Fibroblast of lung (primary cell): Measurements from ENCODE around the gene RTL10. TPM values are rescaled to one million over a fixed set of nuclear protein-coding genes. Genes with fewer than 3 reads are reported as not detected.
A peak's percentile ranks its signal among the peaks of the same experiment; 100 is the strongest.

Experiments used
- DNase-seq, 2 donors: peaks; one replicate each; pipeline versions ENCODE4 v3.0.0 to v3.0.0-alpha.2; 2010; ENCODE audit warnings: low read depth in 2 of 2
- H2AFZ ChIP-seq: 2 replicates; pipeline ENCODE4 v1.5.1; 2012; ENCODE audit warnings: low read length, control low read depth, inconsistent platforms
- H3K27ac ChIP-seq: 2 replicates; pipeline ENCODE4 v1.5.1; 2011; ENCODE audit warnings: low read length, control low read depth; ENCODE audit not compliant: insufficient read depth
- H3K27me3 ChIP-seq: 2 replicates; pipeline ENCODE4 v1.5.1; 2011; ENCODE audit warnings: mild to moderate bottlenecking, low read length; ENCODE audit not compliant: control insufficient read depth, insufficient read depth
- H3K36me3 ChIP-seq: 2 replicates; pipeline ENCODE4 v1.5.1; 2011; ENCODE audit warnings: low read length; ENCODE audit not compliant: control insufficient read depth, insufficient read depth
- H3K4me1 ChIP-seq: 2 replicates; pipeline ENCODE4 v1.5.1; 2011; ENCODE audit warnings: low read length; ENCODE audit not compliant: control insufficient read depth, insufficient read depth; ENCODE audit errors: extremely low read depth
- H3K4me2 ChIP-seq: 2 replicates; pipeline ENCODE4 v1.5.1; 2011; ENCODE audit warnings: low read length, control low read depth; ENCODE audit not compliant: insufficient read depth; ENCODE audit errors: extremely low read depth
- H3K4me3 ChIP-seq, 4 experiments: fragments of 200-600 bp in 1 of 4; sonication (generic) in 1 of 4; replicated peaks in 1 of 4; 2 replicates each; pipeline ENCODE4 v1.5.1; 2011 to 2016; ENCODE audit warnings: low read length in 4 of 4, low read depth in 3 of 4, mild to moderate bottlenecking in 3 of 4, control low read depth in 2 of 4, inconsistent platforms in 1 of 4, mixed read lengths in 1 of 4; ENCODE audit not compliant: insufficient read depth in 1 of 4; ENCODE audit errors: control extremely low read depth in 1 of 4
- H3K79me2 ChIP-seq: 2 replicates; pipeline ENCODE4 v1.5.1; 2012; ENCODE audit warnings: mild to moderate bottlenecking, low read length, inconsistent platforms; ENCODE audit not compliant: control insufficient read depth, insufficient read depth
- H3K9ac ChIP-seq: 2 replicates; pipeline ENCODE4 v1.5.1; 2011; ENCODE audit warnings: mild to moderate bottlenecking, low read length, control low read depth; ENCODE audit not compliant: insufficient read depth
- H3K9me3 ChIP-seq: 2 replicates; pipeline ENCODE4 v1.5.1; 2012; ENCODE audit warnings: low read depth, low read length; ENCODE audit not compliant: control insufficient read depth, insufficient read depth
- H4K20me1 ChIP-seq: 2 replicates; pipeline ENCODE4 v1.5.1; 2011; ENCODE audit warnings: low read length; ENCODE audit not compliant: control insufficient read depth, insufficient read depth; ENCODE audit errors: extremely low read depth
- EZH2 ChIP-seq: IDR thresholded peaks from 2 replicates; pipeline ENCODE4 v1.5.1; 2012; ENCODE audit warnings: low read length, control low read depth, mild to moderate bottlenecking; ENCODE audit errors: missing control alignments
- polyA plus RNA-seq, 2 donors: library from polyadenylated mRNA; depleted of rRNA in 1 of 2; stranded (reverse) in 1 of 2; unstranded in 1 of 2; fragments of >200 nt; gene quantifications; 2 replicates each; pipeline ENCODE4 v1.2.1, GENCODE V29; 2011 to 2012; ENCODE audit warnings: missing spikeins in 1 of 2
- total RNA-seq: library from RNA; depleted of rRNA; stranded (reverse); fragments of >200 nt; gene quantifications from 2 replicates; pipeline ENCODE4 v1.2.1, GENCODE V29; 2014
- TF ChIP-seq, protein P1 (sequence below), 2 donors: IDR thresholded peaks in 1 of 2; conservative IDR thresholded peaks in 1 of 2; 1 replicate in 1 of 2; 2 replicates in 1 of 2; pipeline ENCODE4 v1.5.1; 2011 to 2012; ENCODE audit warnings: low read length in 2 of 2, control low read depth in 1 of 2, inconsistent platforms in 1 of 2, low read depth in 1 of 2, mild to moderate bottlenecking in 1 of 2

Gene RTL10
- total and polyA plus RNA-seq, 2 donors (not counting 1 experiment from before 2014, with no cell fraction given): 6.5 to 7.3 TPM

DNA sequence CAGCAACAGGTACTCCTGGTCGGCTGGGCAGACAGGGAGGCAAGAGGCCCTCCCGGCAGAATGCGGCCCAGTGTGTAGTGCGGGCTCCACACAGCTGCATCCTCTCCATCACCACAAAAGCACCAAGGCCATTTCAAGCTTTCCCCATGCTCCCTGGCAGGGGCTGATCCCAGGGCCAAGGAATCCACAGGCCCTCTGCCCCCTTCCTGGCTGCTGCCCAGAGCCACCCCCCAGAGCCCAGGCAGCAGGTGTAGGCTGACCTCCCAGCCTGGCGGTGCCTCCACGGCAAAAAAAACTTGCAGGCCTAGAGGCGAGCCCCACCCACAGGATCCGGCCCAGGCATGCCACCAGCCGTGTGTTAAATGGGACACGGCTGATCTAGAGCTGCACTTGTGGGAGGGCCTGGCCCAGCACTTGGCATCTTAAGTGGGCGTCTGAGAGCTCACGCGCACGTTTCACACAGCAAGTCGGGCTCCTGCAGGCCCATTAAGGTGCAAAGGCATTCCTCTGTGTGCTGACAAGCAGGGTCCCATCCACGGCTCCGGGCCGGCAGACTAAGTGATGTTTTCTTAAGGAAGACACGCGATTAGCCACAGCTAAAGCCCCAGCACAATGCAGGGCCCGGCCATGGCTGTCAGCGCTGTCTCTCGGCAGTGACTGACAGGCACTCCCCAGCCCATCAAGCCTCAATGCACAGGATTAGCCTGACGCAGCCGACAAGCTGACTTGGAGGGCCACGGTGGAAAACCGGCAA lies 19.8 kb upstream of the RTL10 start:
- no peaks in the 10 kb centered on the region for H3K9me3 ChIP-seq
- H3K4me1 ChIP-seq: peaks cover 9% of the 10 kb centered on the region
- no peak overlapping the region for H3K4me2 ChIP-seq
- H3K4me3 ChIP-seq: no peak overlapping the region
- no peak overlapping the region for H3K27ac ChIP-seq
- H3K36me3 ChIP-seq: peaks cover 10% of the 10 kb centered on the region
- no peak overlapping the region for H2AFZ ChIP-seq
- H4K20me1 ChIP-seq: no peaks in the 10 kb centered on the region
- TF ChIP-seq EZH2: no peak
- no peaks in the 10 kb centered on the region for H3K79me2 ChIP-seq
- H3K27me3 ChIP-seq: no peaks in the 10 kb centered on the region
- peak in 1 of 2 donors; percentile 41 for DNase-seq
- no peak overlapping the region for H3K9ac ChIP-seq

DNA sequence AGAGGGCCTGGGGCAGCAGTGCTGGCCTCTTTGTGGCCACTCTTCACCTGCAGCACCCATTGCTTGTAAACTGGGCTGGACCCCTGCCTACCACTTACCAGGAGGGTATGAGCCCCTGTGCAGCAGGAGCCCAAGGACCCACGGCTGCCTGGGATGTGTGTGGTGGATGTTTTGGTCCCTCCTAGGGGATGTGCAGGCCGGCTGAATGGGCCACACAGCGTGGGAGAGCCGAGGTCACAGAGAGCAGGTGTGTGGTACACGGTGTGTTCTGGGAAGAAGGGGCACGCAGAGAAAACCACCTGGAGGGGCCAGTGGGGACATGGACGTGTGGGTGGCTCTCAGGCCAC lies 19.3 kb upstream of the RTL10 start:
- no peak overlapping the region for H3K4me3 ChIP-seq
- peaks cover 10% of the 10 kb centered on the region for H3K36me3 ChIP-seq
- no peak overlapping the region for H3K27ac ChIP-seq
- no peaks in the 10 kb centered on the region for H3K9me3 ChIP-seq
- TF ChIP-seq EZH2: no peak
- TF ChIP-seq, protein P1, sequence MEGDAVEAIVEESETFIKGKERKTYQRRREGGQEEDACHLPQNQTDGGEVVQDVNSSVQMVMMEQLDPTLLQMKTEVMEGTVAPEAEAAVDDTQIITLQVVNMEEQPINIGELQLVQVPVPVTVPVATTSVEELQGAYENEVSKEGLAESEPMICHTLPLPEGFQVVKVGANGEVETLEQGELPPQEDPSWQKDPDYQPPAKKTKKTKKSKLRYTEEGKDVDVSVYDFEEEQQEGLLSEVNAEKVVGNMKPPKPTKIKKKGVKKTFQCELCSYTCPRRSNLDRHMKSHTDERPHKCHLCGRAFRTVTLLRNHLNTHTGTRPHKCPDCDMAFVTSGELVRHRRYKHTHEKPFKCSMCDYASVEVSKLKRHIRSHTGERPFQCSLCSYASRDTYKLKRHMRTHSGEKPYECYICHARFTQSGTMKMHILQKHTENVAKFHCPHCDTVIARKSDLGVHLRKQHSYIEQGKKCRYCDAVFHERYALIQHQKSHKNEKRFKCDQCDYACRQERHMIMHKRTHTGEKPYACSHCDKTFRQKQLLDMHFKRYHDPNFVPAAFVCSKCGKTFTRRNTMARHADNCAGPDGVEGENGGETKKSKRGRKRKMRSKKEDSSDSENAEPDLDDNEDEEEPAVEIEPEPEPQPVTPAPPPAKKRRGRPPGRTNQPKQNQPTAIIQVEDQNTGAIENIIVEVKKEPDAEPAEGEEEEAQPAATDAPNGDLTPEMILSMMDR (conservative IDR thresholded peaks at IDR 0.05 in 1 of 2, IDR thresholded peaks at IDR 0.05 in 1 of 2; ENCODE audit: low read depth in 1 of 2, low read length in 2 of 2): no peak
- DNase-seq: no peak
- no peak overlapping the region for H3K4me2 ChIP-seq
- H3K79me2 ChIP-seq: no peaks in the 10 kb centered on the region
- H3K27me3 ChIP-seq: no peaks in the 10 kb centered on the region
- peaks cover 5% of the 10 kb centered on the region for H3K4me1 ChIP-seq
- no peaks in the 10 kb centered on the region for H4K20me1 ChIP-seq
- no peak overlapping the region for H2AFZ ChIP-seq
- H3K9ac ChIP-seq: no peak overlapping the region

DNA sequence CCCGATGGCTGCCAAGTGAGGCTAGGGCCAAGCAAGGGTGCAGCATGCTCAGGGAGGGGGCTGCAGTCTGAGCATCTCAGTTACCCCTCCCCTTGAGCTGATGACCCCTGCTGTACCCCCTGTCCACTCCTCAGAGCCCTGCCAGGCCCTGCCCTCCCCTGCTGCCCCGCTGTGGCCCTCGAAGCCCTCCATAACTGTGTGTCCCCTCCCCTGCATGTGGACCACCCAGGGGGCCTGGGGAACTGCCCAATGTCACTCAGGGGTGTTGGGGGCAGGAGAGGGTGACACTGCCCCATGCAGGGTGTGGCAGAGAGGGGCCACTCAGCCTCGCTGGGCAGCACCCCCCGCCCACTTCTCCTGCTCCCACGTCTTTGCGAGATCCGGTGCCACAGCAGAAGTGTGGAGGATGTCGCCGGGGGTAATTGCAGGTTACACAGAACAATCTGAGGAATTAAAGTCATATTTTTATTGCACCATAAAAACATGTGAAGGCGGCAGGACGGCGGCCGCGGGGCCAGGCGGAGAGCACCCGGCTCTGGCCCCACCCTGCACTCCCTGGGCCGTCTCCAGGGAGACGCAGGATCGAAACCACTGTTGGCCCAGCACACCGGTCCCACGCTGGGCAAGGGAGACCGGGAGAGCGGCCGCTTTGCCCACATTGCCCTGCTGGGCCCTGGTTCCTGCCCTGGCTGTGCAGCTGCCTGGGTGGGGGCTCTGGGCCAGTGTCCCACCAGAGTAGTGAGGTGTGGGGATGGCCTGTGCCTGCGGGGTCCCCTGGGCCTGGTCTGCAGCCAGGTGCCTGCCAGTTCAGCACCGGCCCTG lies 18.7 kb upstream of the RTL10 start:
- no peak overlapping the region for H2AFZ ChIP-seq
- no peak for DNase-seq
- no peak overlapping the region for H3K4me2 ChIP-seq
- H3K4me1 ChIP-seq: peaks cover 5% of the 10 kb centered on the region
- H3K36me3 ChIP-seq: peaks cover 10% of the 10 kb centered on the region
- no peaks in the 10 kb centered on the region for H3K79me2 ChIP-seq
- H3K27ac ChIP-seq: no peak overlapping the region
- no peaks in the 10 kb centered on the region for H4K20me1 ChIP-seq
- no peak for TF ChIP-seq EZH2
- TF ChIP-seq, protein P1 (conservative IDR thresholded peaks at IDR 0.05 in 1 of 2, IDR thresholded peaks at IDR 0.05 in 1 of 2; ENCODE audit: low read depth in 1 of 2, low read length in 2 of 2): no peak
- H3K9me3 ChIP-seq: no peaks in the 10 kb centered on the region
- no peak overlapping the region for H3K4me3 ChIP-seq
- H3K27me3 ChIP-seq: no peaks in the 10 kb centered on the region
- no peak overlapping the region for H3K9ac ChIP-seq
